IPS-NIHi11 (cell line): Measurements from ENCODE around the gene XXYLT1.
"Not testable (repeated sequence)": the region's sequence is repeated elsewhere in the genome, so short reads cannot be mapped to it uniquely, and the experiment has no call there.

Experiments
- DNase-seq: peaks from one replicate; pipeline ENCODE4 v3.0.0; 2012; ENCODE audit warnings: mixed read lengths, low spot score

Gene XXYLT1

GRCh38 chr3:195270817-195271409 is at the start of gene XXYLT1:
Gene XXYLT1, minus strand, starts transcription at chr3:195271159. Its CDS starts 101 bp downstream, at chr3:195271058.
- DNase-seq, result peak; percentile 94

GRCh38 chr3:195319060-195319459 is 48.1 kb upstream of the XXYLT1 start:
- no peak for DNase-seq

GRCh38 chr3:195312714-195313113 is 41.8 kb upstream of the XXYLT1 start:
- no peak for DNase-seq

- no peak for DNase-seq
Observed at GRCh38 chr3:195307711-195308110, 36.8 kb upstream of the XXYLT1 start.

GRCh38 chr3:195306369-195306768 is 35.4 kb upstream of the XXYLT1 start:
- DNase-seq, result no peak

GRCh38 chr3:195302431-195302830 is 31.5 kb upstream of the XXYLT1 start:
- DNase-seq, result no peak

GRCh38 chr3:195297446-195297845 is 26.5 kb upstream of the XXYLT1 start:
- DNase-seq, result no peak

GRCh38 chr3:195296662-195297061 is 25.7 kb upstream of the XXYLT1 start:
- DNase-seq, result no peak

- DNase-seq, result no peak
Observed at GRCh38 chr3:195291121-195291520, 20.2 kb upstream of the XXYLT1 start.

- DNase-seq, result not testable (repeated sequence)
Observed at GRCh38 chr3:195290643-195291042, 19.7 kb upstream of the XXYLT1 start.

GRCh38 chr3:195286115-195286872 is 15.3 kb upstream of the XXYLT1 start:
- no peak for DNase-seq

- no peak for DNase-seq
Observed at GRCh38 chr3:195285372-195285771, 14.4 kb upstream of the XXYLT1 start.

- no peak for DNase-seq
Observed at GRCh38 chr3:195284842-195285241, 13.9 kb upstream of the XXYLT1 start.

GRCh38 chr3:195282961-195283360 is 12.0 kb upstream of the XXYLT1 start:
- no peak for DNase-seq

- DNase-seq, result no peak
Observed at GRCh38 chr3:195274259-195274966, 3.5 kb upstream of the XXYLT1 start.

GRCh38 chr3:195271410-195272243 is 668 bp upstream of the XXYLT1 start:
- peak; percentile 92 for DNase-seq

- DNase-seq, result peak; percentile 60
Observed at GRCh38 chr3:195270079-195270816, 711 bp downstream of the XXYLT1 start.

- DNase-seq, result no peak
Observed at GRCh38 chr3:195269375-195270078, 1.4 kb downstream of the XXYLT1 start.

- no peak for DNase-seq
Observed at GRCh38 chr3:195268576-195269309, 2.2 kb downstream of the XXYLT1 start.

GRCh38 chr3:195267096-195267495 is 3.9 kb downstream of the XXYLT1 start:
- no peak for DNase-seq
